Measurements from ENCODE around the gene ABHD10.
A peak's percentile ranks its signal among the peaks of the same experiment; 100 is the strongest.

The ABHD10 gene

DNA sequence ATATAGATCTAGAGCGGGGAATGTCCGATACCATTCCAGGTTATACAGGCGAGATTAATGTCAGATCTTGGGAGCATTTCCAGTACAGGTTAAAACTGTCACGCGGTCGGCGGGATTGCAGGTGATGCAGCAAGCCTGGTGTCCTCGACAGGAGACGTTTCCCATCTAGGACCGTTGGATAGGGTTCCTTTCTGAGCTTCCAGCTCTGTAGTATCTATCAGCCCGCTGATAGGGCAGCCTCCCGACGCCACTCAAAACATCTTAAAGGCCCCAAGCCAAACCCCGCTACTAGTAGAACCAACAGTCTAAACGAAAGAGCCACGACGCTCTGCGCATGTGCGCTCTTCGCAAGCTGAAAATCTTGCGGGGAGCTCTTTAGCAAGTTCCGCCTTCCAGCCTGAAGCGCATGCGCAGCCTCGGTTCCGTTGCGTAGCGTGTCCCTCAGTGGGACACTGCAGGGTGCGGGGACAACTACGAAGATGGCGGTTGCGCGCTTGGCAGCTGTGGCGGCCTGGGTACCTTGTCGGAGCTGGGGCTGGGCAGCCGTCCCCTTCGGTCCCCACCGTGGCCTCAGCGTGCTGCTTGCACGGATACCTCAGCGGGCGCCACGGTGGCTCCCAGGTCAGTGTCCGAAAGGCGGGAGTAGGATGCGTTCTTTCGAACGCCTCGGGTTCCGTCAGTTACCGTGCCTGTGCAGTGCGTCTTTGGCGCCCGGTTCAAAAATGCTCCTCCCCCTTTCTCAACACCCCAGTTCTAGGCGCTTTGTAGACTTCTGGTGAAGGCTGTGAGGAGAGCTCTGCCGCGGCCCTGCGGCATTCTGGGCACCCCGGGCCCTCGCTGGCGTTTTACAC is at the start of gene ABHD10:
Gene ABHD10, plus strand, starts transcription at position 444 of the 851 bp plus-strand sequence. Its CDS starts 36 bp downstream, at position 480.
- Histone ChIP-seq H2AFZ (ENCODE audit: low read depth, low read length) (peak within 1 kb of the TSS; percentile 99), H3K4me3 (ENCODE audit: low read depth in 1 of 2, low read length in 2 of 2) (peak within 1 kb of the TSS; percentile 81 to 91), H3K9me3 (ENCODE audit: insufficient read depth, low read length, severe bottlenecking) (no peaks in the 10 kb centered on the region), H3K79me2 (ENCODE audit: insufficient read depth, low read length) (peaks cover 50% of the 10 kb centered on the region), H3K4me2 (ENCODE audit: insufficient read depth, low read length) (peak within 1 kb of the TSS; percentile 67), H3K36me3 (ENCODE audit: insufficient read depth, low read length) (peaks cover 23% of the 10 kb centered on the region), H3K27me3 (ENCODE audit: insufficient read depth, low read length, poor library complexity) (no peaks in the 10 kb centered on the region), H3K27ac (ENCODE audit: low read length) (peak within 1 kb of the TSS; percentile 94), H4K20me1 (ENCODE audit: insufficient read depth, low read length) (peaks cover 4% of the 10 kb centered on the region; the same call in 1 of the 2 replicates), H3K4me1 (ENCODE audit: insufficient read depth, low read length) (peaks cover 35% of the 10 kb centered on the region), H3K9ac (ENCODE audit: low read depth, low read length) (peak within 1 kb of the TSS; percentile 89)
- TF ChIP-seq, protein P1, sequence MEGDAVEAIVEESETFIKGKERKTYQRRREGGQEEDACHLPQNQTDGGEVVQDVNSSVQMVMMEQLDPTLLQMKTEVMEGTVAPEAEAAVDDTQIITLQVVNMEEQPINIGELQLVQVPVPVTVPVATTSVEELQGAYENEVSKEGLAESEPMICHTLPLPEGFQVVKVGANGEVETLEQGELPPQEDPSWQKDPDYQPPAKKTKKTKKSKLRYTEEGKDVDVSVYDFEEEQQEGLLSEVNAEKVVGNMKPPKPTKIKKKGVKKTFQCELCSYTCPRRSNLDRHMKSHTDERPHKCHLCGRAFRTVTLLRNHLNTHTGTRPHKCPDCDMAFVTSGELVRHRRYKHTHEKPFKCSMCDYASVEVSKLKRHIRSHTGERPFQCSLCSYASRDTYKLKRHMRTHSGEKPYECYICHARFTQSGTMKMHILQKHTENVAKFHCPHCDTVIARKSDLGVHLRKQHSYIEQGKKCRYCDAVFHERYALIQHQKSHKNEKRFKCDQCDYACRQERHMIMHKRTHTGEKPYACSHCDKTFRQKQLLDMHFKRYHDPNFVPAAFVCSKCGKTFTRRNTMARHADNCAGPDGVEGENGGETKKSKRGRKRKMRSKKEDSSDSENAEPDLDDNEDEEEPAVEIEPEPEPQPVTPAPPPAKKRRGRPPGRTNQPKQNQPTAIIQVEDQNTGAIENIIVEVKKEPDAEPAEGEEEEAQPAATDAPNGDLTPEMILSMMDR (IDR thresholded peaks at IDR 0.05; ENCODE audit: borderline replicate concordance, extremely low read depth, low read length, poor library complexity, severe bottlenecking): no peak
- no peak for TF ChIP-seq EZH2 (IDR thresholded peaks at IDR 0.05; ENCODE audit: borderline replicate concordance, low read depth, low read length, severe bottlenecking)
- peak; percentile 94 for ATAC-seq (ENCODE audit: insufficient read depth, low read depth)
- DNase-seq: peak; percentile 97

DNA sequence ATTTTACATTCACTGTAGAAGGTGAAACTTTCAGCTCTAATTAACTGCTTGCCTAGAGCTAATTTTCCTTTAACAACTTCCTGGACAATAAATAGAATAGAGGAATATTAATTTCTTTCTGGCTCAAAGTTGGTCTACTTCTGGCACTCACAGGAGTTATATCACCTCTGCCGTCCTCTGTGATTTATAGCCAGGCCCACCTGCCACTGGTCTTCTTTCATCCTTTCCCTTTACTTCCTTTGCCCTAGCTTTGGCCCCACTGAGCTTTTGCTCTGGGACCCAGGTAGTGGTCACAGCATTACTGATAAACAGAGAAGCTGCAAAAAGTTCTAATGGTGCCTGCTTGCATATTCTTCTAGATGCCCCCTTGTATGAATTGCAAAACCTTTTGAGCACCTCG is 49.3 kb upstream of the ABHD10 start:
- DNase-seq (no peak), ATAC-seq (ENCODE audit: insufficient read depth, low read depth) (no peak)
- no peak overlapping the region for H3K4me2 ChIP-seq (ENCODE audit: insufficient read depth, low read length)
- TF ChIP-seq, protein P1 (IDR thresholded peaks at IDR 0.05; ENCODE audit: borderline replicate concordance, extremely low read depth, low read length, poor library complexity, severe bottlenecking): no peak
- no peak for TF ChIP-seq EZH2 (IDR thresholded peaks at IDR 0.05; ENCODE audit: borderline replicate concordance, low read depth, low read length, severe bottlenecking)
- no peaks in the 10 kb centered on the region for H4K20me1 ChIP-seq (ENCODE audit: insufficient read depth, low read length)
- no peak overlapping the region for H3K9ac ChIP-seq (ENCODE audit: low read depth, low read length)
- H3K27ac ChIP-seq (ENCODE audit: low read length): no peak overlapping the region
- no peaks in the 10 kb centered on the region for H3K27me3 ChIP-seq (ENCODE audit: insufficient read depth, low read length, poor library complexity)
- no peaks in the 10 kb centered on the region for H3K4me1 ChIP-seq (ENCODE audit: insufficient read depth, low read length)
- H2AFZ ChIP-seq (ENCODE audit: low read depth, low read length): no peak overlapping the region
- H3K9me3 ChIP-seq (ENCODE audit: insufficient read depth, low read length, severe bottlenecking): no peaks in the 10 kb centered on the region
- no peaks in the 10 kb centered on the region for H3K79me2 ChIP-seq (ENCODE audit: insufficient read depth, low read length)
- H3K36me3 ChIP-seq (ENCODE audit: insufficient read depth, low read length): no peaks in the 10 kb centered on the region
- H3K4me3 ChIP-seq (ENCODE audit: low read depth in 1 of 2, low read length in 2 of 2): no peak overlapping the region

DNA sequence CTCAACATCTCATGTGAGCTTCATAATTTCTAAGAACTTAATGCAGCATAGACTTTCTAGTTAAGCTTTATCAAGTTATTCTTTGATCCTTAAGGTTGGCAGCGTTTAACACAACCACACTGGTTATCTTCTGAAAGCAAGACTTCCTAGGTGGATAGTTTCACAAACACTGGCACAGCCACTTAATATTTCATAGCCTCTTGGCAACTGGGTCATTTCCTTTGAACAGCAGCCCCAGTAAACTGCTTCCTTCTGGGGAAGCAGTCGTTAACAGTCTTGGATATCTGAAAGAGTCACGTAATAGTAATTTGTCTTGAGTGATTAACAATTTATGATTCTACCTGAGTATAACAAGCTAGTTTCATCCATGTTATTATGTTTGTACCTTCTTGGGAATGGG is 45.9 kb upstream of the ABHD10 start:
- Histone ChIP-seq H4K20me1 (ENCODE audit: insufficient read depth, low read length) (no peaks in the 10 kb centered on the region), H2AFZ (ENCODE audit: low read depth, low read length) (no peak overlapping the region), H3K36me3 (ENCODE audit: insufficient read depth, low read length) (no peaks in the 10 kb centered on the region), H3K4me2 (ENCODE audit: insufficient read depth, low read length) (no peak overlapping the region), H3K9me3 (ENCODE audit: insufficient read depth, low read length, severe bottlenecking) (no peaks in the 10 kb centered on the region), H3K9ac (ENCODE audit: low read depth, low read length) (no peak overlapping the region), H3K79me2 (ENCODE audit: insufficient read depth, low read length) (no peaks in the 10 kb centered on the region), H3K27me3 (ENCODE audit: insufficient read depth, low read length, poor library complexity) (no peaks in the 10 kb centered on the region), H3K4me1 (ENCODE audit: insufficient read depth, low read length) (no peaks in the 10 kb centered on the region), H3K27ac (ENCODE audit: low read length) (no peak overlapping the region), H3K4me3 (ENCODE audit: low read depth in 1 of 2, low read length in 2 of 2) (no peak overlapping the region)
- ATAC-seq (ENCODE audit: insufficient read depth, low read depth): no peak
- no peak for DNase-seq
- TF ChIP-seq EZH2 (IDR thresholded peaks at IDR 0.05; ENCODE audit: borderline replicate concordance, low read depth, low read length, severe bottlenecking): no peak
- TF ChIP-seq, protein P1 (IDR thresholded peaks at IDR 0.05; ENCODE audit: borderline replicate concordance, extremely low read depth, low read length, poor library complexity, severe bottlenecking): no peak

Measured in DND-41 (cell line).